Bladder microvascular endothelial cell (primary cell): Measurements from ENCODE around the gene EVX1. TPM values are rescaled to one million over a fixed set of nuclear protein-coding genes. Genes with fewer than 3 reads are reported as not detected.

Experiments
- total RNA-seq: library from RNA; depleted of rRNA; stranded (reverse); fragments of >200 nt; gene quantifications from 2 replicates; pipeline ENCODE4 v1.2.3, GENCODE V29; 2014

EVX1 gene
- total RNA-seq: not detected in 2 replicates

GRCh38 chr7:27242555-27243339 is at the start of gene EVX1:
TSS of gene EVX1 (plus strand) at chr7:27242802. CDS start at chr7:27243031, 229 bp downstream.

DNA sequence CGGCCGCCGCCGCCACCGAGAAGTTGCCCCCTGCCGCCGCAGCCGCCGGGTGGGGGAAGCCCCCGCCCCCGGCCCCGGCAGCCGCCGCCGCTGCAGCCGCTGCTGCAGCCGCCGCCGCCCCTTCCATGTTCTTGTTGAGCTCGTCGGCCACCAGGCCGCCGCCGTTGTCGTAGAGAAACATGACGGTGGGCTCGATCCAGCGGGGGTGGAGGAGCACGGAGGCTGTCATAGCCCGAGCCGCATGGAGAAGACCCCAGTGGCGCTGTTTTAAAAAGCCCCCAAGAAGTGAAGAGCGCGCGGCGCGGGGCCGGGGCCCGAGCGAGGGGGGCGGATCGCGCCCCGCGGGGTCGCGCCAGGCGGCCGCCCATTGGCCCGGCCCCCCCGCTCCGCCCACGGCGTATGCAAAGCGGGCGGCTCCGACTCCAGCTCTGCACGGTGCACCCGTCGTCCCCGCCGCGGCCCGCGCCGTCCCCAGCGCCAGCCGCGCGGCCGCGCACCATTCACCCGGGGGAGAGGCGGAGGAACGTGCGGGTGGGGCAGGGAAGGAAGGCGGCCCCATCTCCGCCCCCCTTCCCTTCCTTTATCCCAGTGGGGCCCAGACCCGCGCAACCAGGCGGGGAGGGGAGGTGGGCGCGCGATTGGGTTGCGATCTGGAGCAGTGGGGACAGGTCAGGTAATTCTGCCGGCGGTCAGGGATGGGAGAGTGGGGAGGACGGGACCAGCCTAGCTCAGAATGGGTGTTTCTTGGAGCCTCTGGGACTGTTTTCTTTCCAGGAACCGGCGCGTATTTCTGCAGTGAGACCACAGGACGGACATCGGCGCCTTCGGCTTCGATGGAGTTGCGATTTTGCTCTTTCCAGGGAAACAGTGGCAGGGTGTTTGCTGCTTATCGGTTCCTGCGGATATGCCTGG is 42.5 kb upstream of the EVX1 start, which contains the start of gene HOXA13:
Gene HOXA13 (minus strand): TSS at position 243 of the 912 bp plus-strand sequence. CDS start 14 bp downstream, at position 229.

Other genes starting within 250 kb of the EVX1 start
- 0.49 and 0.63 TPM in 2 replicates for gene HOXA1, start 146.8 kb upstream of the EVX1 start, total RNA-seq
- gene HOXA2, start 140.1 kb upstream of the EVX1 start, total RNA-seq: 0.44 and 0.49 TPM in 2 replicates
- gene HOXA4, start 112.0 kb upstream of the EVX1 start, total RNA-seq: 0.16 and 0.57 TPM in 2 replicates
- 7.4 and 8.3 TPM in 2 replicates for gene HOXA5, start 99.1 kb upstream of the EVX1 start, total RNA-seq
- 2.3 and 6.9 TPM in 2 replicates for gene HOXA6, start 95.0 kb upstream of the EVX1 start, total RNA-seq
- gene HOXA3, start 90.2 kb upstream of the EVX1 start, total RNA-seq: 0.97 and 2.3 TPM in 2 replicates
- gene HOXA7, start 86.1 kb upstream of the EVX1 start, total RNA-seq: 1.5 and 2.1 TPM in 2 replicates
- gene HOXA9, start 77.3 kb upstream of the EVX1 start, total RNA-seq: 5.0 and 5.7 TPM in 2 replicates
- gene HOXA10, start 68.5 kb upstream of the EVX1 start, total RNA-seq: 2.3 and 2.6 TPM in 2 replicates
- 0.31 and 0.49 TPM in 2 replicates for gene HOXA11, start 57.6 kb upstream of the EVX1 start, total RNA-seq
- gene HOXA13, start 42.7 kb upstream of the EVX1 start, total RNA-seq: not detected in 2 replicates